ENCODE data around the gene SORL1. TPM values are rescaled to one million over a fixed set of nuclear protein-coding genes. Genes with fewer than 3 reads are reported as not detected.
"Not testable (repeated sequence)": the region's sequence is repeated elsewhere in the genome, so short reads cannot be mapped to it uniquely, and the experiment has no call there.

The SORL1 gene
- total RNA-seq, 1 donor from 2014 or later: 18.1 TPM

GRCh38 chr11:121473064-121473777, 21.1 kb downstream of the SORL1 start:
- DNase-seq (ENCODE audit: low spot score): no peak

GRCh38 chr11:121474680-121475079, 22.6 kb downstream of the SORL1 start:
- DNase-seq (ENCODE audit: low spot score): no peak

GRCh38 chr11:121476379-121477032, 24.4 kb downstream of the SORL1 start:
- DNase-seq (ENCODE audit: low spot score): no peak

GRCh38 chr11:121478226-121478894, 26.2 kb downstream of the SORL1 start:
- no peak for DNase-seq (ENCODE audit: low spot score)

GRCh38 chr11:121478895-121479697, 27.0 kb downstream of the SORL1 start:
- no peak for DNase-seq (ENCODE audit: low spot score)

GRCh38 chr11:121479698-121480238, 27.7 kb downstream of the SORL1 start:
- no peak for DNase-seq (ENCODE audit: low spot score)

GRCh38 chr11:121481484-121482230, 29.5 kb downstream of the SORL1 start:
- not testable (repeated sequence) for DNase-seq (ENCODE audit: low spot score)

GRCh38 chr11:121482231-121483129, 30.4 kb downstream of the SORL1 start:
- DNase-seq (ENCODE audit: low spot score): no peak

- no peak for DNase-seq (ENCODE audit: low spot score)
Measured at GRCh38 chr11:121483805-121484480, 31.8 kb downstream of the SORL1 start.

- DNase-seq (ENCODE audit: low spot score): no peak
Measured at GRCh38 chr11:121485216-121485615, 33.1 kb downstream of the SORL1 start.

- DNase-seq (ENCODE audit: low spot score): no peak
Measured at GRCh38 chr11:121486054-121486453, 33.9 kb downstream of the SORL1 start.

GRCh38 chr11:121487191-121487590, 35.1 kb downstream of the SORL1 start:
- no peak for DNase-seq (ENCODE audit: low spot score)

- no peak for DNase-seq (ENCODE audit: low spot score)
Measured at GRCh38 chr11:121488170-121488569, 36.1 kb downstream of the SORL1 start.

- no peak for DNase-seq (ENCODE audit: low spot score)
Measured at GRCh38 chr11:121488641-121489040, 36.5 kb downstream of the SORL1 start.

GRCh38 chr11:121489823-121490222, 37.7 kb downstream of the SORL1 start:
- DNase-seq (ENCODE audit: low spot score): no peak

GRCh38 chr11:121494355-121495099, 42.4 kb downstream of the SORL1 start:
- no peak for DNase-seq (ENCODE audit: low spot score)

- no peak for DNase-seq (ENCODE audit: low spot score)
Measured at GRCh38 chr11:121497176-121497998, 45.3 kb downstream of the SORL1 start.

GRCh38 chr11:121499405-121499804, 47.3 kb downstream of the SORL1 start:
- DNase-seq (ENCODE audit: low spot score): no peak
